Measurements from ENCODE around the gene OR1M1. TPM values are rescaled to one million over a fixed set of nuclear protein-coding genes. Genes with fewer than 3 reads are reported as not detected.
A peak's percentile ranks its signal among the peaks of the same experiment; 100 is the strongest.

Gene OR1M1
- total and polyA plus RNA-seq, 3 experiments from 2014 or later, result not detected

DNA sequence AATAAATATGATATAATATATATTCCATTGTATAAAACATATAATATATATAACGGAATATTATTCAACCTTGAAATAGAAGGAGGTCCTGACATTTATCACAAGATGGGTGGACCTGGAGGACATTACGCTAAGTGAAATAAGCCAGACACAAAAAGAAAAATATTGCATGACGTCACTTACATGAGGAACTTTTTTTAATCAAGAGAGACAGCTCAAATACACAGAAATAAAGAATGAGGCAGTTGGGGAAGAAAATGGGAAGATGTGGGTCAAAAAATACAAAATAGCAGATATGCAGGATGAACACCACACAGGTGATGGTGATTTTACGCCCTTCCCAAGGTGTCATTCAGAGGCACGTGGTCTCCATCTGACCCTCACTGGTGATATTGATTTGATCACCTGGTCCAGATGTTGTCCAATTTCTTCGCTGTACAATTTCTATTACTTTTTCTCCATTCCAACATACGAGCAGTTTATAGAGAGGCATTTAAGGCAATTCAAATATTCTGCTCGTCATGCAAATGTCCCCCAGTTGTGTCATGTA, 52.8 kb downstream of the OR1M1 start:
- no peak for DNase-seq
- peak overlapping the region; percentile 3 to 99 (median 98) for H3K27ac Mint-ChIP-seq
- Histone ChIP-seq H3K9me3 (ENCODE audit: low read length) (peaks cover 2% of the 10 kb centered on the region), H3K4me1 (ENCODE audit: insufficient read depth, low read length) (peaks cover 22% of the 10 kb centered on the region), H3K27me3 (ENCODE audit: insufficient read depth, low read length, poor library complexity, severe bottlenecking) (no peaks in the 10 kb centered on the region), H3K4me3 (ENCODE audit: low read length) (peak overlapping the region; percentile 96), H3K36me3 (ENCODE audit: insufficient read depth, low read length) (no peaks in the 10 kb centered on the region), H3K27ac (ENCODE audit: low read depth, low read length) (peak overlapping the region; percentile 91)
- peak overlapping the region; percentile 96 to 99 (median 99) for H3K4me3 Mint-ChIP-seq
- H3K4me1 Mint-ChIP-seq, result peaks cover 44 to 55% (median 53%) of the 10 kb centered on the region in 3 donors
- H3K36me3 Mint-ChIP-seq, result peaks cover 10 to 24% (median 11%) of the 10 kb centered on the region in 3 donors
- H3K27me3 Mint-ChIP-seq, result peaks cover 7% of the 10 kb centered on the region in 2 donors
- ChIA-PET CTCF (no interaction called here), POLR2A (no interaction called here)
- H3K9me3 Mint-ChIP-seq, result peaks cover under 1 to 5% (median 3%) of the 10 kb centered on the region in 5 donors

DNA sequence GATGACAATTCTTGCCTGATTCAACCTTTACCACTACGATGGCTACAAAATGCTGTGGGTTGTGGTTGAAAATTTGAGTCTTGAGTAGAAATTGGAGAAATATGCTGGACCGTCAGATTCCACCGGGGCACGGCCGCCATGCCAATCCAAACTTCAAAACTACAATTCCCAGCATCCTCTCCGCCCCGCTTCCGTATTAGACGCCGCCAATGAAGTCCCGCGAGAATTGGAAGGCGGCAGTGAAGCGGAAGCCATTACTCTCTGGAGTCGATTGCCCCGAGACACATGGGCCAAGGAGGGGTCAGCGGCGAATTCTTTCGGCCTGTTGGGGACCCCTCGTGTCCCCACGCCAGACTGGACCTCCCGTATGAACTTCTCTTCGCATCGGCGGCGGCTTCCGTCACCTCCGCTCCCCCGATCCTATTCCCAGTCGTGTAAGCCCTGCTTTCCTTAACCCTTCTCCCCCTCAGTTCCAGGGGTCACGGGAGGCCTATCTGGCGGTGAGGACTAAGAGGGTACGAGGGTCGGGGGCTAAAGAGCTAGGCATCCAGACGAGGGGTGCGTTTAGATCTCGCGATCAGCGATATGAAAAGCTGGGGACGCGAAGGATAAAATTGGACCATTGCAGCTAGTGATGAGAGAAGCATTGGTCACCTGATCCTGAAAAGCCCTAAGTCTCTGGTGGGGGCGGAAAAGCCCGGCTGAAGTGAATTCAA, 53.5 kb downstream of the OR1M1 start, which contains the start of gene ZNF317:
Gene ZNF317, plus strand, starts transcription at position 239 of the 716 bp plus-strand sequence. CDS start 15,620 bp downstream, outside the sequence.
- H3K4me3 ChIP-seq (ENCODE audit: low read length), result peak within 1 kb of the TSS; percentile 96
- peaks cover 45 to 60% (median 58%) of the 10 kb centered on the region in 3 donors for H3K4me1 Mint-ChIP-seq
- H3K36me3 Mint-ChIP-seq, result peaks cover 14 to 31% (median 15%) of the 10 kb centered on the region in 3 donors
- no peaks in the 10 kb centered on the region for H3K27me3 ChIP-seq (ENCODE audit: insufficient read depth, low read length, poor library complexity, severe bottlenecking)
- DNase-seq, result peak; percentile 84 to 94 (median 88)
- H3K36me3 ChIP-seq (ENCODE audit: insufficient read depth, low read length), result no peaks in the 10 kb centered on the region
- H3K4me1 ChIP-seq (ENCODE audit: insufficient read depth, low read length), result peaks cover 22% of the 10 kb centered on the region
- peak within 1 kb of the TSS; percentile 96 to 99 (median 99) for H3K4me3 Mint-ChIP-seq
- ChIA-PET POLR2A (interaction anchor here (0.5 kb wide), 1 partner anchor 1387 kb away, joined by 3 read pairs; no protein-coding TSS in a partner anchor), CTCF (interaction anchor here (0.8 kb wide), 1 partner anchor 9 kb away, joined by 3 read pairs; no protein-coding TSS in a partner anchor)
- peaks cover 6 to 7% of the 10 kb centered on the region in 2 donors for H3K27me3 Mint-ChIP-seq
- peaks cover 8% of the 10 kb centered on the region for H3K9me3 ChIP-seq (ENCODE audit: low read length)
- peaks cover 5 to 10% (median 7%) of the 10 kb centered on the region in 5 donors for H3K9me3 Mint-ChIP-seq
- H3K27ac ChIP-seq (ENCODE audit: low read depth, low read length), result peak within 1 kb of the TSS; percentile 91
- peak within 1 kb of the TSS; percentile 91 to 99 (median 98) for H3K27ac Mint-ChIP-seq

DNA sequence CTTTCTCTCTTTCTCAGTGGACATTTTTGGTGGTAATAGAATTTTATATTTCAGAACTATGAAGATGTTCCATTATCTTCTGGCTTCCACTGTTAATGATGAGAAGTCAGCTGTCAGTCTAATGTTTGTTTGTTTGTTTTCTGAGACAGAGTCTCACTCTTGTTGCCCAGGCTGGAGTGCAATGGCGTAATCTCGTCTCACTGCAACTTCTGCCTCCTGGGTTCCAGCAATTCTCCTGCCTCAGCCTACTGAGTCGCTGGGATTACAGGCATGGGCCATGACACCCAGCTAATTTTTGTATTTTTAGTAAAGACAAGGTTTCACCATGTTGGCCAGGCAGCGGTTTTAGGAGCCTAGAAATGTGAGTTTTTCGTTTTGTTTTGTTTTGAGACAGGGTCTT, 58.1 kb downstream of the OR1M1 start:
- POLR2A ChIA-PET, result no interaction called here
- Histone ChIP-seq H3K36me3 (ENCODE audit: insufficient read depth, low read length) (no peaks in the 10 kb centered on the region), H3K27me3 (ENCODE audit: insufficient read depth, low read length, poor library complexity, severe bottlenecking) (no peaks in the 10 kb centered on the region), H3K9me3 (ENCODE audit: low read length) (peaks cover 8% of the 10 kb centered on the region), H3K4me1 (ENCODE audit: insufficient read depth, low read length) (peaks cover 21% of the 10 kb centered on the region), H3K27ac (ENCODE audit: low read depth, low read length) (no peak overlapping the region), H3K4me3 (ENCODE audit: low read length) (no peak overlapping the region)
- CTCF ChIA-PET, result no interaction called here
- Mint-ChIP-seq H3K9me3 (peaks cover 5 to 16% (median 14%) of the 10 kb centered on the region in 5 donors), H3K4me3 (peak overlapping the region in 1 of 7 donors; percentile 48), H3K27me3 (peaks cover 0 to 3% of the 10 kb centered on the region in 2 donors), H3K4me1 (peaks cover 70 to 90% (median 88%) of the 10 kb centered on the region in 3 donors), H3K27ac (no peak overlapping the region), H3K36me3 (peaks cover 30 to 67% (median 35%) of the 10 kb centered on the region in 3 donors)
- no peak for DNase-seq

Other genes with a start within 250 kb of the OR1M1 start
- under 1 TPM; under 0.01 to 0.02 TPM for gene MUC16, start 76.7 kb upstream of the OR1M1 start, total RNA-seq
- gene MUC16, start 76.7 kb upstream of the OR1M1 start, polyA plus RNA-seq, result 0.02 TPM
- not detected for gene OR7G2, start 20.4 kb downstream of the OR1M1 start, total RNA-seq
- not detected for gene OR7G2, start 20.4 kb downstream of the OR1M1 start, polyA plus RNA-seq
- not detected for gene OR7G1, start 28.7 kb downstream of the OR1M1 start, total RNA-seq
- gene OR7G1, start 28.7 kb downstream of the OR1M1 start, polyA plus RNA-seq, result not detected
- gene OR7G3, start 39.9 kb downstream of the OR1M1 start, total RNA-seq, result not detected
- not detected for gene OR7G3, start 39.9 kb downstream of the OR1M1 start, polyA plus RNA-seq
- gene ZNF317, start 53.3 kb downstream of the OR1M1 start, total RNA-seq, result 10 to 100 TPM; 54.1 to 59.7 TPM
- gene ZNF317, start 53.3 kb downstream of the OR1M1 start, polyA plus RNA-seq, result 50.7 TPM
- not detected for gene OR7D2, start 91.9 kb downstream of the OR1M1 start, total RNA-seq
- not detected for gene OR7D2, start 91.9 kb downstream of the OR1M1 start, polyA plus RNA-seq
- gene OR7D4, start 132.5 kb downstream of the OR1M1 start, total RNA-seq, result not detected
- gene OR7D4, start 132.5 kb downstream of the OR1M1 start, polyA plus RNA-seq, result not detected
- not detected for gene OR7E24, start 163.9 kb downstream of the OR1M1 start, total RNA-seq
- gene OR7E24, start 163.9 kb downstream of the OR1M1 start, polyA plus RNA-seq, result not detected
- 1 to 10 TPM; 5.5 to 5.9 TPM for gene ZNF699, start 222.8 kb downstream of the OR1M1 start, total RNA-seq
- 11.3 TPM for gene ZNF699, start 222.8 kb downstream of the OR1M1 start, polyA plus RNA-seq
- gene ZNF559, start 237.1 kb downstream of the OR1M1 start, total RNA-seq, result 10 to 100 TPM; 14.2 to 17.3 TPM
- 36.2 TPM for gene ZNF559, start 237.1 kb downstream of the OR1M1 start, polyA plus RNA-seq

Measured in CD8-positive, alpha-beta memory T cell (primary cell).